GM23338 (cell line): Measurements from ENCODE around the gene EBF4.

Experiments
- CREB1 ChIP-seq: fragments of 250-450 bp; sonication (Bioruptor Pico); IDR thresholded peaks from 2 replicates; pipeline ENCODE4 v1.5.0; 2020; ENCODE audit warnings: low read depth, mild to moderate bottlenecking, moderate library complexity
- ETS1 ChIP-seq: IDR thresholded peaks from 2 replicates; pipeline ENCODE4 v1.6.1; 2016; ENCODE audit warnings: antibody characterized with exemption
- EZH2 ChIP-seq: fragments of 200-600 bp; sonication (generic); IDR thresholded peaks from one replicate; pipeline ENCODE4 v1.8.0; 2017; ENCODE audit warnings: antibody characterized with exemption, mild to moderate bottlenecking, low read depth; ENCODE audit not compliant: unreplicated experiment
- EZH2phosphoT487 ChIP-seq: fragments of 200-600 bp; sonication (generic); IDR thresholded peaks from one replicate; pipeline ENCODE4 v1.8.1; 2018; ENCODE audit warnings: antibody characterized with exemption; ENCODE audit not compliant: unreplicated experiment
- NANOG ChIP-seq: IDR thresholded peaks from 2 replicates; pipeline ENCODE4 v1.6.1; 2016; ENCODE audit warnings: antibody characterized with exemption, borderline replicate concordance
- POLR2AphosphoS5 ChIP-seq: IDR thresholded peaks from 2 replicates; pipeline ENCODE4 v1.6.1; 2016; ENCODE audit warnings: antibody characterized with exemption, low read depth
- STAT1 ChIP-seq: IDR thresholded peaks from one replicate; pipeline ENCODE4 v1.6.1; 2016; ENCODE audit warnings: antibody characterized with exemption; ENCODE audit not compliant: unreplicated experiment
- ZNF331 ChIP-seq: fragments of 250-450 bp; sonication (Bioruptor Pico); IDR thresholded peaks from 2 replicates; pipeline ENCODE4 v1.5.0; 2020; ENCODE audit warnings: low read depth, mild to moderate bottlenecking, moderate library complexity
- TF ChIP-seq, protein P1 (sequence below), 2 experiments: fragments of 200-600 bp in 1 of 2; sonication (generic) in 1 of 2; conservative IDR thresholded peaks; 2 replicates each; pipeline versions ENCODE4 v1.5.1 to v1.6.1; 2016 to 2017; ENCODE audit warnings: antibody characterized with exemption in 2 of 2, low read depth in 2 of 2, mild to moderate bottlenecking in 2 of 2, moderate library complexity in 1 of 2
- TF ChIP-seq, protein P2 (sequence below): IDR thresholded peaks from one replicate; pipeline ENCODE4 v1.6.1; 2018; ENCODE audit warnings: antibody characterized with exemption; ENCODE audit not compliant: unreplicated experiment
- TF ChIP-seq, protein P3 (sequence below): fragments of 250-450 bp; sonication (Bioruptor Pico); IDR thresholded peaks from 2 replicates; pipeline ENCODE4 v1.5.0; 2020; ENCODE audit warnings: mild to moderate bottlenecking, moderate library complexity

GRCh38 chr20:2771631-2772080 lies 79.1 kb downstream of the EBF4 start:
- TF ChIP-seq, protein P1, sequence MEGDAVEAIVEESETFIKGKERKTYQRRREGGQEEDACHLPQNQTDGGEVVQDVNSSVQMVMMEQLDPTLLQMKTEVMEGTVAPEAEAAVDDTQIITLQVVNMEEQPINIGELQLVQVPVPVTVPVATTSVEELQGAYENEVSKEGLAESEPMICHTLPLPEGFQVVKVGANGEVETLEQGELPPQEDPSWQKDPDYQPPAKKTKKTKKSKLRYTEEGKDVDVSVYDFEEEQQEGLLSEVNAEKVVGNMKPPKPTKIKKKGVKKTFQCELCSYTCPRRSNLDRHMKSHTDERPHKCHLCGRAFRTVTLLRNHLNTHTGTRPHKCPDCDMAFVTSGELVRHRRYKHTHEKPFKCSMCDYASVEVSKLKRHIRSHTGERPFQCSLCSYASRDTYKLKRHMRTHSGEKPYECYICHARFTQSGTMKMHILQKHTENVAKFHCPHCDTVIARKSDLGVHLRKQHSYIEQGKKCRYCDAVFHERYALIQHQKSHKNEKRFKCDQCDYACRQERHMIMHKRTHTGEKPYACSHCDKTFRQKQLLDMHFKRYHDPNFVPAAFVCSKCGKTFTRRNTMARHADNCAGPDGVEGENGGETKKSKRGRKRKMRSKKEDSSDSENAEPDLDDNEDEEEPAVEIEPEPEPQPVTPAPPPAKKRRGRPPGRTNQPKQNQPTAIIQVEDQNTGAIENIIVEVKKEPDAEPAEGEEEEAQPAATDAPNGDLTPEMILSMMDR (conservative IDR thresholded peaks at IDR 0.05; ENCODE audit: low read depth in 2 of 2), result peak; percentile 22 to 26; a peak in 2 of 4 replicates
- TF ChIP-seq POLR2AphosphoS5, result no peak
- no peak for TF ChIP-seq NANOG
- TF ChIP-seq EZH2, result no peak
- no peak for TF ChIP-seq CREB1
- no peak for TF ChIP-seq EZH2phosphoT487
- TF ChIP-seq, protein P2, sequence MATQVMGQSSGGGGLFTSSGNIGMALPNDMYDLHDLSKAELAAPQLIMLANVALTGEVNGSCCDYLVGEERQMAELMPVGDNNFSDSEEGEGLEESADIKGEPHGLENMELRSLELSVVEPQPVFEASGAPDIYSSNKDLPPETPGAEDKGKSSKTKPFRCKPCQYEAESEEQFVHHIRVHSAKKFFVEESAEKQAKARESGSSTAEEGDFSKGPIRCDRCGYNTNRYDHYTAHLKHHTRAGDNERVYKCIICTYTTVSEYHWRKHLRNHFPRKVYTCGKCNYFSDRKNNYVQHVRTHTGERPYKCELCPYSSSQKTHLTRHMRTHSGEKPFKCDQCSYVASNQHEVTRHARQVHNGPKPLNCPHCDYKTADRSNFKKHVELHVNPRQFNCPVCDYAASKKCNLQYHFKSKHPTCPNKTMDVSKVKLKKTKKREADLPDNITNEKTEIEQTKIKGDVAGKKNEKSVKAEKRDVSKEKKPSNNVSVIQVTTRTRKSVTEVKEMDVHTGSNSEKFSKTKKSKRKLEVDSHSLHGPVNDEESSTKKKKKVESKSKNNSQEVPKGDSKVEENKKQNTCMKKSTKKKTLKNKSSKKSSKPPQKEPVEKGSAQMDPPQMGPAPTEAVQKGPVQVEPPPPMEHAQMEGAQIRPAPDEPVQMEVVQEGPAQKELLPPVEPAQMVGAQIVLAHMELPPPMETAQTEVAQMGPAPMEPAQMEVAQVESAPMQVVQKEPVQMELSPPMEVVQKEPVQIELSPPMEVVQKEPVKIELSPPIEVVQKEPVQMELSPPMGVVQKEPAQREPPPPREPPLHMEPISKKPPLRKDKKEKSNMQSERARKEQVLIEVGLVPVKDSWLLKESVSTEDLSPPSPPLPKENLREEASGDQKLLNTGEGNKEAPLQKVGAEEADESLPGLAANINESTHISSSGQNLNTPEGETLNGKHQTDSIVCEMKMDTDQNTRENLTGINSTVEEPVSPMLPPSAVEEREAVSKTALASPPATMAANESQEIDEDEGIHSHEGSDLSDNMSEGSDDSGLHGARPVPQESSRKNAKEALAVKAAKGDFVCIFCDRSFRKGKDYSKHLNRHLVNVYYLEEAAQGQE, result no peak
- TF ChIP-seq ZNF331, result no peak
- no peak for TF ChIP-seq ETS1
- TF ChIP-seq STAT1, result no peak
- TF ChIP-seq, protein P3, sequence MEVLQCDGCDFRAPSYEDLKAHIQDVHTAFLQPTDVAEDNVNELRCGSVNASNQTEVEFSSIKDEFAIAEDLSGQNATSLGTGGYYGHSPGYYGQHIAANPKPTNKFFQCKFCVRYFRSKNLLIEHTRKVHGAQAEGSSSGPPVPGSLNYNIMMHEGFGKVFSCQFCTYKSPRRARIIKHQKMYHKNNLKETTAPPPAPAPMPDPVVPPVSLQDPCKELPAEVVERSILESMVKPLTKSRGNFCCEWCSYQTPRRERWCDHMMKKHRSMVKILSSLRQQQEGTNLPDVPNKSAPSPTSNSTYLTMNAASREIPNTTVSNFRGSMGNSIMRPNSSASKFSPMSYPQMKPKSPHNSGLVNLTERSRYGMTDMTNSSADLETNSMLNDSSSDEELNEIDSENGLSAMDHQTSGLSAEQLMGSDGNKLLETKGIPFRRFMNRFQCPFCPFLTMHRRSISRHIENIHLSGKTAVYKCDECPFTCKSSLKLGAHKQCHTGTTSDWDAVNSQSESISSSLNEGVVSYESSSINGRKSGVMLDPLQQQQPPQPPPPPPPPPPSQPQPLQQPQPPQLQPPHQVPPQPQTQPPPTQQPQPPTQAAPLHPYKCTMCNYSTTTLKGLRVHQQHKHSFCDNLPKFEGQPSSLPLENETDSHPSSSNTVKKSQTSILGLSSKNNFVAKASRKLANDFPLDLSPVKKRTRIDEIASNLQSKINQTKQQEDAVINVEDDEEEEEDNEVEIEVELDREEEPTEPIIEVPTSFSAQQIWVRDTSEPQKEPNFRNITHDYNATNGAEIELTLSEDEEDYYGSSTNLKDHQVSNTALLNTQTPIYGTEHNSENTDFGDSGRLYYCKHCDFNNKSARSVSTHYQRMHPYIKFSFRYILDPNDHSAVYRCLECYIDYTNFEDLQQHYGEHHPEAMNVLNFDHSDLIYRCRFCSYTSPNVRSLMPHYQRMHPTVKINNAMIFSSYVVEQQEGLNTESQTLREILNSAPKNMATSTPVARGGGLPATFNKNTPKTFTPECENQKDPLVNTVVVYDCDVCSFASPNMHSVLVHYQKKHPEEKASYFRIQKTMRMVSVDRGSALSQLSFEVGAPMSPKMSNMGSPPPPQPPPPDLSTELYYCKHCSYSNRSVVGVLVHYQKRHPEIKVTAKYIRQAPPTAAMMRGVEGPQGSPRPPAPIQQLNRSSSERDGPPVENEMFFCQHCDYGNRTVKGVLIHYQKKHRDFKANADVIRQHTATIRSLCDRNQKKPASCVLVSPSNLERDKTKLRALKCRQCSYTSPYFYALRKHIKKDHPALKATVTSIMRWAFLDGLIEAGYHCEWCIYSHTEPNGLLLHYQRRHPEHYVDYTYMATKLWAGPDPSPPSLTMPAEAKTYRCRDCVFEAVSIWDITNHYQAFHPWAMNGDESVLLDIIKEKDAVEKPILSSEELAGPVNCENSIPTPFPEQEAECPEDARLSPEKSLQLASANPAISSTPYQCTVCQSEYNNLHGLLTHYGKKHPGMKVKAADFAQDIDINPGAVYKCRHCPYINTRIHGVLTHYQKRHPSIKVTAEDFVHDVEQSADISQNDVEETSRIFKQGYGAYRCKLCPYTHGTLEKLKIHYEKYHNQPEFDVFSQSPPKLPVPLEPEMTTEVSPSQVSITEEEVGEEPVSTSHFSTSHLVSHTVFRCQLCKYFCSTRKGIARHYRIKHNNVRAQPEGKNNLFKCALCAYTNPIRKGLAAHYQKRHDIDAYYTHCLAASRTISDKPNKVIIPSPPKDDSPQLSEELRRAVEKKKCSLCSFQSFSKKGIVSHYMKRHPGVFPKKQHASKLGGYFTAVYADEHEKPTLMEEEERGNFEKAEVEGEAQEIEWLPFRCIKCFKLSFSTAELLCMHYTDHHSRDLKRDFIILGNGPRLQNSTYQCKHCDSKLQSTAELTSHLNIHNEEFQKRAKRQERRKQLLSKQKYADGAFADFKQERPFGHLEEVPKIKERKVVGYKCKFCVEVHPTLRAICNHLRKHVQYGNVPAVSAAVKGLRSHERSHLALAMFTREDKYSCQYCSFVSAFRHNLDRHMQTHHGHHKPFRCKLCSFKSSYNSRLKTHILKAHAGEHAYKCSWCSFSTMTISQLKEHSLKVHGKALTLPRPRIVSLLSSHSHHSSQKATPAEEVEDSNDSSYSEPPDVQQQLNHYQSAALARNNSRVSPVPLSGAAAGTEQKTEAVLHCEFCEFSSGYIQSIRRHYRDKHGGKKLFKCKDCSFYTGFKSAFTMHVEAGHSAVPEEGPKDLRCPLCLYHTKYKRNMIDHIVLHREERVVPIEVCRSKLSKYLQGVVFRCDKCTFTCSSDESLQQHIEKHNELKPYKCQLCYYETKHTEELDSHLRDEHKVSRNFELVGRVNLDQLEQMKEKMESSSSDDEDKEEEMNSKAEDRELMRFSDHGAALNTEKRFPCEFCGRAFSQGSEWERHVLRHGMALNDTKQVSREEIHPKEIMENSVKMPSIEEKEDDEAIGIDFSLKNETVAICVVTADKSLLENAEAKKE (CRISPR knock-in tag), result no peak
